GOT3 (cell line): ENCODE data around the gene DUSP22.

Source experiments
- DNase-seq: peaks from one replicate; lab custom pipeline; 2025; ENCODE audit warnings: mixed read lengths; lab: John Stamatoyannopoulos, UW

Gene DUSP22

GRCh38 chr6:311679-312220, 19.5 kb downstream of the DUSP22 start:
- DNase-seq: no peak

GRCh38 chr6:313087-313486, 20.8 kb downstream of the DUSP22 start:
- DNase-seq: no peak

GRCh38 chr6:313917-314316, 21.6 kb downstream of the DUSP22 start:
- DNase-seq: no peak

GRCh38 chr6:314377-314776, 22.1 kb downstream of the DUSP22 start:
- no peak for DNase-seq

- no peak for DNase-seq
Measured at GRCh38 chr6:315226-315625, 22.9 kb downstream of the DUSP22 start.

GRCh38 chr6:315921-316752, 23.9 kb downstream of the DUSP22 start:
- no peak for DNase-seq

- no peak for DNase-seq
Measured at GRCh38 chr6:316753-317038, 24.4 kb downstream of the DUSP22 start.

- no peak for DNase-seq
Measured at GRCh38 chr6:317060-317447, 24.8 kb downstream of the DUSP22 start.

GRCh38 chr6:317448-318144, 25.3 kb downstream of the DUSP22 start:
- DNase-seq: no peak

- DNase-seq: no peak
Measured at GRCh38 chr6:318243-318890, 26.1 kb downstream of the DUSP22 start.

- DNase-seq: no peak
Measured at GRCh38 chr6:319177-320131, 27.2 kb downstream of the DUSP22 start.

- no peak for DNase-seq
Measured at GRCh38 chr6:320351-321157, 28.3 kb downstream of the DUSP22 start.

GRCh38 chr6:321158-321438, 28.8 kb downstream of the DUSP22 start:
- DNase-seq: no peak

GRCh38 chr6:321536-322258, 29.4 kb downstream of the DUSP22 start:
- no peak for DNase-seq

GRCh38 chr6:322259-322930, 30.1 kb downstream of the DUSP22 start:
- no peak for DNase-seq

GRCh38 chr6:322940-323729, 30.8 kb downstream of the DUSP22 start:
- no peak for DNase-seq

GRCh38 chr6:323730-324088, 31.4 kb downstream of the DUSP22 start:
- DNase-seq: no peak

GRCh38 chr6:324116-324728, 31.9 kb downstream of the DUSP22 start:
- no peak for DNase-seq

- no peak for DNase-seq
Measured at GRCh38 chr6:324729-325125, 32.4 kb downstream of the DUSP22 start.
